ENCODE results near the gene LRRC18.

The LRRC18 gene

GRCh38 chr10:48939790-48940325 lies at the start of gene LRRC18:
Gene LRRC18 (minus strand): TSS chr10:48939840. CDS start chr10:48914155, 25,685 bp downstream.
- no peak for DNase-seq

GRCh38 chr10:48985621-48986158 lies 46.0 kb upstream of the LRRC18 start:
- no peak for DNase-seq

- DNase-seq = no peak
Observed at GRCh38 chr10:48983648-48984351, 44.2 kb upstream of the LRRC18 start.

- no peak for DNase-seq
Observed at GRCh38 chr10:48982584-48982983, 42.9 kb upstream of the LRRC18 start.

GRCh38 chr10:48981310-48981907 lies 41.8 kb upstream of the LRRC18 start:
- DNase-seq = no peak

GRCh38 chr10:48978318-48978717 lies 38.7 kb upstream of the LRRC18 start:
- DNase-seq = no peak

GRCh38 chr10:48976196-48976595 lies 36.6 kb upstream of the LRRC18 start:
- DNase-seq = no peak

GRCh38 chr10:48974510-48975156 lies 35.0 kb upstream of the LRRC18 start:
- DNase-seq = no peak

GRCh38 chr10:48973065-48973464 lies 33.4 kb upstream of the LRRC18 start:
- DNase-seq = no peak

- no peak for DNase-seq
Observed at GRCh38 chr10:48970654-48971053, 31.0 kb upstream of the LRRC18 start.

- DNase-seq = no peak
Observed at GRCh38 chr10:48970046-48970445, 30.4 kb upstream of the LRRC18 start.

GRCh38 chr10:48968036-48968435 lies 28.4 kb upstream of the LRRC18 start:
- DNase-seq = no peak

- DNase-seq = no peak
Observed at GRCh38 chr10:48965460-48965859, 25.8 kb upstream of the LRRC18 start.

- no peak for DNase-seq
Observed at GRCh38 chr10:48964038-48964437, 24.4 kb upstream of the LRRC18 start.

GRCh38 chr10:48958598-48959190 lies 19.1 kb upstream of the LRRC18 start:
- no peak for DNase-seq

GRCh38 chr10:48957361-48958151 lies 17.9 kb upstream of the LRRC18 start:
- no peak for DNase-seq

GRCh38 chr10:48951707-48952106 lies 12.1 kb upstream of the LRRC18 start:
- no peak for DNase-seq

- no peak for DNase-seq
Observed at GRCh38 chr10:48948470-48949037, 8.9 kb upstream of the LRRC18 start.

GRCh38 chr10:48947690-48948469 lies 8.2 kb upstream of the LRRC18 start:
- no peak for DNase-seq

GRCh38 chr10:48946891-48947500 lies 7.4 kb upstream of the LRRC18 start:
- DNase-seq = no peak

GRCh38 chr10:48946332-48946731 lies 6.7 kb upstream of the LRRC18 start:
- no peak for DNase-seq

Data from NCI-H1417 treated with DMSO at 0.1 percent for 48 hours (cell line).